HepG2 (cell line): Measurements from ENCODE around the gene GOT1. TPM values are rescaled to one million over a fixed set of nuclear protein-coding genes. Genes with fewer than 3 reads are reported as not detected.

Experiments
- FOXA3 ChIP-seq: IDR thresholded peaks from 2 replicates; pipeline ENCODE4 v1.6.1; 2016; ENCODE audit warnings: missing genetic modification reagents, missing compliant biosample characterization
- HOXD1 ChIP-seq: sonication (generic); formaldehyde crosslinking; IDR thresholded peaks from 2 replicates; pipeline ENCODE4 v1.5.0; 2020; ENCODE audit warnings: missing genetic modification reagents
- IRF1 ChIP-seq: sonication (generic); formaldehyde crosslinking; IDR thresholded peaks from 2 replicates; pipeline ENCODE4 v1.4.0; 2020; ENCODE audit warnings: low read depth, mild to moderate bottlenecking, missing genetic modification reagents
- KAT2B ChIP-seq: fragments of 150-350 bp; IDR thresholded peaks from 2 replicates; pipeline ENCODE4 v1.6.1; 2014; ENCODE audit warnings: low read depth, low read length, borderline replicate concordance
- KLF12 ChIP-seq: sonication (generic); formaldehyde crosslinking; IDR thresholded peaks from 2 replicates; pipeline ENCODE4 v1.4.0; 2020; ENCODE audit warnings: missing genetic modification reagents, borderline replicate concordance
- KLF6 ChIP-seq: IDR thresholded peaks from 2 replicates; pipeline ENCODE4 v1.8.0; 2016; ENCODE audit warnings: missing biosample characterization, missing genetic modification reagents
- MAFF ChIP-seq: IDR thresholded peaks from 2 replicates; pipeline ENCODE4 v1.6.1; 2011; ENCODE audit warnings: low read depth, low read length, improper control_type of control experiment
- NCOA2 ChIP-seq: sonication (generic); formaldehyde crosslinking; IDR thresholded peaks from 2 replicates; pipeline ENCODE4 v1.8.0; 2022; ENCODE audit warnings: inconsistent platforms
- NFYC ChIP-seq: IDR thresholded peaks from 2 replicates; pipeline ENCODE4 v1.6.1; 2016; ENCODE audit warnings: missing genetic modification reagents, missing compliant biosample characterization
- POGK ChIP-seq: sonication (generic); formaldehyde crosslinking; conservative IDR thresholded peaks from 2 replicates; pipeline ENCODE4 v1.8.0; 2022; ENCODE audit warnings: mild to moderate bottlenecking, moderate library complexity, missing genetic modification reagents
- RARA ChIP-seq: IDR thresholded peaks from 2 replicates; pipeline ENCODE4 v1.6.1; 2016; ENCODE audit warnings: missing genetic modification reagents, missing compliant biosample characterization
- RFXANK ChIP-seq: IDR thresholded peaks from 2 replicates; pipeline ENCODE4 v1.6.1; 2016
- SOX5 ChIP-seq: IDR thresholded peaks from 2 replicates; pipeline ENCODE4 v1.6.1; 2016; ENCODE audit warnings: borderline replicate concordance
- SP140L ChIP-seq: sonication (generic); formaldehyde crosslinking; IDR thresholded peaks from 2 replicates; pipeline ENCODE4 v1.4.0; 2020; ENCODE audit warnings: missing genetic modification reagents, borderline replicate concordance
- THYN1 ChIP-seq: sonication (generic); formaldehyde crosslinking; IDR thresholded peaks from 2 replicates; pipeline ENCODE4 v1.8.1; 2023; ENCODE audit warnings: low read depth, mild to moderate bottlenecking, moderate library complexity, missing genetic modification reagents, borderline replicate concordance
- ZFX ChIP-seq: sonication (generic); formaldehyde crosslinking; IDR thresholded peaks from 2 replicates; pipeline ENCODE4 v1.4.0; 2020; ENCODE audit warnings: mild to moderate bottlenecking, low read depth, missing genetic modification reagents, moderate library complexity
- ZHX1 ChIP-seq: sonication (generic); formaldehyde crosslinking; IDR thresholded peaks from 2 replicates; pipeline ENCODE4 v1.8.1; 2022; ENCODE audit warnings: low read depth, mild to moderate bottlenecking, missing genetic modification reagents
- ZNF124 ChIP-seq: sonication (generic); formaldehyde crosslinking; IDR thresholded peaks from 2 replicates; pipeline ENCODE4 v1.4.0; 2020; ENCODE audit warnings: missing genetic modification reagents
- ZNF225 ChIP-seq: sonication (generic); formaldehyde crosslinking; IDR thresholded peaks from 2 replicates; pipeline ENCODE4 v1.4.0; 2020; ENCODE audit warnings: mild to moderate bottlenecking, missing genetic modification reagents
- ZNF260 ChIP-seq: sonication (generic); formaldehyde crosslinking; IDR thresholded peaks from 2 replicates; pipeline ENCODE4 v1.4.0; 2020; ENCODE audit warnings: missing genetic modification reagents, low read depth, mild to moderate bottlenecking, borderline replicate concordance
- ZNF367 ChIP-seq: sonication (generic); formaldehyde crosslinking; IDR thresholded peaks from 2 replicates; pipeline ENCODE4 v1.4.0; 2020; ENCODE audit warnings: missing genetic modification reagents, borderline replicate concordance
- ZNF713 ChIP-seq: sonication (generic); formaldehyde crosslinking; IDR thresholded peaks from 2 replicates; pipeline ENCODE4 v1.4.0; 2020; ENCODE audit warnings: mild to moderate bottlenecking, missing genetic modification reagents
- ZNF775 ChIP-seq: sonication (generic); formaldehyde crosslinking; IDR thresholded peaks from 2 replicates; pipeline ENCODE4 v1.4.0; 2020; ENCODE audit warnings: missing genetic modification reagents, mild to moderate bottlenecking, moderate library complexity, borderline replicate concordance
- ZNF839 ChIP-seq: sonication (generic); formaldehyde crosslinking; IDR thresholded peaks from 2 replicates; pipeline ENCODE4 v1.4.0; 2020; ENCODE audit warnings: missing genetic modification reagents, mild to moderate bottlenecking, borderline replicate concordance
- polyA plus RNA-seq, 8 experiments: library from polyadenylated mRNA; depleted of rRNA in 3 of 8; stranded (reverse) in 7 of 8; unstranded in 1 of 8; fragments of >200 nt; fragmentation: Illumina TruSeq in 4 of 8; extraction: Trizol in 4 of 8; gene quantifications; 2 replicates each; pipeline versions ENCODE4 v1.2.1 to v1.2.3, GENCODE V29; 2011 to 2016; ENCODE audit warnings: low read depth in 4 of 8, missing spikeins in 1 of 8, mixed read lengths in 1 of 8; ENCODE audit not compliant: insufficient read depth in 1 of 8
- total RNA-seq, 5 experiments: library from RNA; depleted of rRNA; stranded (reverse); fragments of >200 nt; fragmentation: Illumina TruSeq; extraction: Trizol; gene quantifications; 2 replicates each; pipeline ENCODE4 v1.2.3, GENCODE V29; 2016; ENCODE audit warnings: low read depth in 1 of 5
- TF ChIP-seq, protein P1 (sequence below): sonication (generic); formaldehyde crosslinking; IDR thresholded peaks from 2 replicates; pipeline ENCODE4 v1.5.0; 2020; ENCODE audit warnings: missing genetic modification reagents, mild to moderate bottlenecking, borderline replicate concordance

Gene GOT1
- total and polyA plus RNA-seq, 2 of the 13 experiments (the other 11 are each of a cell fraction or from before 2014, with no cell fraction given) = 81.2 to 102 TPM

DNA sequence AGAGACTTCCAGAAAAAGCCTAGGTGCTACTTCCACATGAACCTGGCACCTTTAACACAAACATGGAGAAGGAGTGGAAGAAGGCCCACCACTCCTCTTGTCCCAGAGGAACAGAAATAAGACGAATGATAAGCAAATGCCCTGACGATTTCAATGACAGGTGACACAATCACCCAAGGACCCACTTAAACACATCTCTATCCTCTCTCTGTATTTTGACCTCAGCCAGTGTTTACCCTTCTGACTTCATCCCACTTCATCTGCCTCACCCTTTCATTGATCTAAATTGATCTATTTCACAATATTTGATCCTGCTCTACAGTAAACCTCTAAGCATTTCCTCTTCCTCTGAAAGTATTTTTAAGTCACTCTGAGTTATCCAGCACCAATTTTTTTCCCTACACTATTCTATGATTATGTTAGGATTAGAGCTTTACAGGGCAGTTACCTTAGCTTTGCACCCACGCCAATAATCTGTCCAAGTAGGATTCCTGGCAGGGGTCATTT lies 9.1 kb downstream of the GOT1 start (continued):
- TF ChIP-seq ZFX (CRISPR knock-in tag) (no peak), RFXANK (CRISPR knock-in tag) (no peak), FOXA3 (CRISPR knock-in tag) (peak; percentile 99), HOXD1 (CRISPR knock-in tag) (peak; percentile 87), MAFF (no peak), ZNF225 (CRISPR knock-in tag) (no peak), KLF6 (CRISPR knock-in tag) (no peak), NFYC (peak; percentile 37; the same call in 1 of the 2 replicates), NCOA2 (peak; percentile 97), SOX5 (peak; percentile 84; the same call in 1 of the 2 replicates), KAT2B (peak; percentile 95), ZNF839 (no peak), ZNF775 (CRISPR knock-in tag) (no peak), RARA (CRISPR knock-in tag) (peak; percentile 90), POGK (peak; percentile 74; the same call in 1 of the 2 replicates), SP140L (CRISPR knock-in tag) (no peak), IRF1 (CRISPR knock-in tag) (no peak), ZNF367 (CRISPR knock-in tag) (no peak), ZNF713 (CRISPR knock-in tag) (no peak), ZNF260 (CRISPR knock-in tag) (no peak), ZHX1 (CRISPR knock-in tag) (no peak), KLF12 (CRISPR knock-in tag) (no peak), ZNF124 (CRISPR knock-in tag) (no peak), THYN1 (0 out of 2 replicates have a peak, but pooled peaks have one; percentile 42)
- TF ChIP-seq, protein P1, sequence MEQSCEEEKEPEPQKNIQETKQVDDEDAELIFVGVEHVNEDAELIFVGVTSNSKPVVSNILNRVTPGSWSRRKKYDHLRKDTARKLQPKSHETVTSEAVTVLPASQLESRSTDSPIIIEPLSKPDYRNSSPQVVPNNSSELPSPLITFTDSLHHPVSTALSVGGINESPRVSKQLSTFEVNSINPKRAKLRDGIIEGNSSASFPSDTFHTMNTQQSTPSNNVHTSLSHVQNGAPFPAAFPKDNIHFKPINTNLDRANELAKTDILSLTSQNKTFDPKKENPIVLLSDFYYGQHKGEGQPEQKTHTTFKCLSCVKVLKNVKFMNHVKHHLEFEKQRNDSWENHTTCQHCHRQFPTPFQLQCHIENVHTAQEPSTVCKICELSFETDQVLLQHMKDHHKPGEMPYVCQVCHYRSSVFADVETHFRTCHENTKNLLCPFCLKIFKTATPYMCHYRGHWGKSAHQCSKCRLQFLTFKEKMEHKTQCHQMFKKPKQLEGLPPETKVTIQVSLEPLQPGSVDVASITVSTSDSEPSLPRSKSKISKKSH (CRISPR knock-in tag) = no peak
